ENCODE data around the gene C1orf50. TPM values are rescaled to one million over a fixed set of nuclear protein-coding genes. Genes with fewer than 3 reads are reported as not detected.

Gene C1orf50
- total and polyA plus RNA-seq, 2 donors (not counting 3 experiments of a cell fraction or from before 2014, with no cell fraction given): 4.8 to 7.4 TPM

- ChIA-PET POLR2A (no interaction called here), CTCF (no interaction called here)
- Histone ChIP-seq H3K9me1 (replicated peaks; ENCODE audit: control insufficient read depth, extremely low read depth, insufficient read depth, low read length) (no peaks in the 10 kb centered on the region), H3K27ac (ENCODE audit: insufficient read depth, low read depth, low read length) (no peak overlapping the region), H4K20me1 (replicated peaks; ENCODE audit: control insufficient read depth, extremely low read depth, insufficient read depth, low read length) (no peaks in the 10 kb centered on the region), H3K4me1 (ENCODE audit: control insufficient read depth, extremely low read depth, insufficient read depth, low read length) (peaks cover 13% of the 10 kb centered on the region), H3K36me3 (ENCODE audit: control insufficient read depth in 2 of 2, extremely low read depth in 1 of 2, insufficient read depth in 2 of 2, low read length in 2 of 2) (peaks cover 0 to 22% of the 10 kb centered on the region in 2 experiments), H3K9me3 (replicated peaks; ENCODE audit: control insufficient read depth, insufficient read depth, low read length) (no peaks in the 10 kb centered on the region), H3K9ac (replicated peaks; ENCODE audit: extremely low read depth, insufficient read depth, low read length) (no peak overlapping the region), H2AFZ (ENCODE audit: low read depth, low read length) (no peak overlapping the region), H3K27me3 (ENCODE audit: control insufficient read depth in 2 of 2, insufficient read depth in 2 of 2, low read length in 2 of 2) (no peaks in the 10 kb centered on the region), H3K79me2 (ENCODE audit: control insufficient read depth, insufficient read depth, low read length) (peaks cover 43% of the 10 kb centered on the region), H3K4me3 (replicated peaks in 1 of 3; ENCODE audit: insufficient read depth in 1 of 3, low read depth in 1 of 3, low read length in 3 of 3) (no peak overlapping the region), H3K4me2 (ENCODE audit: insufficient read depth, low read length) (no peak overlapping the region)
- DNase-seq (ENCODE audit: low read depth, low spot score) (no peak), FAIRE-seq (no peak)
- intact Hi-C loops (cut with micrococcal nuclease) (no loop called here), dilution Hi-C loops (cut with MboI; ENCODE audit: extremely low pct_ligation_motif_present, low sequenced_read_pairs) (no loop called here)
- no TSS peak for BruUV-seq (replicated peaks)
- TF ChIP-seq MAX (IDR thresholded peaks at IDR 0.05; ENCODE audit: insufficient read depth, insufficient read length) (no peak), MYC (IDR thresholded peaks at IDR 0.05; ENCODE audit: low read depth, low read length) (no peak), POLR2AphosphoS5 (IDR thresholded peaks at IDR 0.05; ENCODE audit: insufficient read depth, low read depth, low read length) (no peak), GATA2 (IDR thresholded peaks at IDR 0.05; ENCODE audit: insufficient read depth, insufficient read length, low read depth, low read length) (no peak), FOS (IDR thresholded peaks at IDR 0.05; ENCODE audit: borderline replicate concordance, insufficient read depth, low read length) (no peak), JUN (IDR thresholded peaks at IDR 0.05; ENCODE audit: borderline replicate concordance, insufficient read depth, insufficient read length, low read depth) (no peak), POLR2A (IDR thresholded peaks at IDR 0.05; ENCODE audit: low read depth, low read length) (no peak), EZH2 (IDR thresholded peaks at IDR 0.05; ENCODE audit: borderline replicate concordance, low read depth, low read length, severe bottlenecking) (no peak)
- TF ChIP-seq, protein P1, sequence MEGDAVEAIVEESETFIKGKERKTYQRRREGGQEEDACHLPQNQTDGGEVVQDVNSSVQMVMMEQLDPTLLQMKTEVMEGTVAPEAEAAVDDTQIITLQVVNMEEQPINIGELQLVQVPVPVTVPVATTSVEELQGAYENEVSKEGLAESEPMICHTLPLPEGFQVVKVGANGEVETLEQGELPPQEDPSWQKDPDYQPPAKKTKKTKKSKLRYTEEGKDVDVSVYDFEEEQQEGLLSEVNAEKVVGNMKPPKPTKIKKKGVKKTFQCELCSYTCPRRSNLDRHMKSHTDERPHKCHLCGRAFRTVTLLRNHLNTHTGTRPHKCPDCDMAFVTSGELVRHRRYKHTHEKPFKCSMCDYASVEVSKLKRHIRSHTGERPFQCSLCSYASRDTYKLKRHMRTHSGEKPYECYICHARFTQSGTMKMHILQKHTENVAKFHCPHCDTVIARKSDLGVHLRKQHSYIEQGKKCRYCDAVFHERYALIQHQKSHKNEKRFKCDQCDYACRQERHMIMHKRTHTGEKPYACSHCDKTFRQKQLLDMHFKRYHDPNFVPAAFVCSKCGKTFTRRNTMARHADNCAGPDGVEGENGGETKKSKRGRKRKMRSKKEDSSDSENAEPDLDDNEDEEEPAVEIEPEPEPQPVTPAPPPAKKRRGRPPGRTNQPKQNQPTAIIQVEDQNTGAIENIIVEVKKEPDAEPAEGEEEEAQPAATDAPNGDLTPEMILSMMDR (IDR thresholded peaks at IDR 0.05; ENCODE audit: extremely low read depth in 1 of 2, insufficient read depth in 1 of 2, low read depth in 1 of 2, low read length in 2 of 2): no peak
Measured at GRCh38 chr1:42762269-42762668, 4.8 kb upstream of the C1orf50 start.

All from endothelial cell of umbilical vein (primary cell).